NCI-H2171 (cell line): ENCODE measurements around the gene NAALADL2.
A peak's percentile ranks its signal among the peaks of the same experiment; 100 is the strongest.
"Not testable (repeated sequence)": the region's sequence is repeated elsewhere in the genome, so short reads cannot be mapped to it uniquely, and the experiment has no call there.

Experiments used
- DNase-seq: peaks from one replicate; lab custom pipeline; 2025; lab: John Stamatoyannopoulos, UW

NAALADL2 gene

GRCh38 chr3:175370426-175370825 is 511.3 kb downstream of the NAALADL2 start:
- not testable (repeated sequence) for DNase-seq

- DNase-seq: not testable (repeated sequence)
Observed at GRCh38 chr3:175371187-175371586, 512.1 kb downstream of the NAALADL2 start.

GRCh38 chr3:175374705-175375104 is 515.6 kb downstream of the NAALADL2 start:
- no peak for DNase-seq

GRCh38 chr3:175378348-175378747 is 519.2 kb downstream of the NAALADL2 start:
- DNase-seq: no peak

- DNase-seq: no peak
Observed at GRCh38 chr3:175381685-175382084, 522.6 kb downstream of the NAALADL2 start.

- no peak for DNase-seq
Observed at GRCh38 chr3:175383371-175383770, 524.2 kb downstream of the NAALADL2 start.

- DNase-seq: no peak
Observed at GRCh38 chr3:175383813-175384212, 524.7 kb downstream of the NAALADL2 start.

GRCh38 chr3:175384569-175384968 is 525.4 kb downstream of the NAALADL2 start:
- no peak for DNase-seq

GRCh38 chr3:175386630-175387029 is 527.5 kb downstream of the NAALADL2 start:
- DNase-seq: no peak

- no peak for DNase-seq
Observed at GRCh38 chr3:175389560-175389959, 530.4 kb downstream of the NAALADL2 start.

GRCh38 chr3:175391601-175392000 is 532.5 kb downstream of the NAALADL2 start:
- DNase-seq: no peak

GRCh38 chr3:175392653-175393052 is 533.5 kb downstream of the NAALADL2 start:
- no peak for DNase-seq

GRCh38 chr3:175397372-175397771 is 538.2 kb downstream of the NAALADL2 start:
- DNase-seq: no peak

GRCh38 chr3:175398676-175399075 is 539.5 kb downstream of the NAALADL2 start:
- no peak for DNase-seq

- DNase-seq: peak; percentile 18
Observed at GRCh38 chr3:175399156-175399840, 540.2 kb downstream of the NAALADL2 start.

GRCh38 chr3:175404027-175404426 is 544.9 kb downstream of the NAALADL2 start:
- DNase-seq: no peak

GRCh38 chr3:175404621-175405020 is 545.5 kb downstream of the NAALADL2 start:
- no peak for DNase-seq

GRCh38 chr3:175410251-175410650 is 551.1 kb downstream of the NAALADL2 start:
- DNase-seq: no peak

GRCh38 chr3:175411405-175411804 is 552.3 kb downstream of the NAALADL2 start:
- DNase-seq: no peak

- DNase-seq: no peak
Observed at GRCh38 chr3:175411946-175412345, 552.8 kb downstream of the NAALADL2 start.

- no peak for DNase-seq
Observed at GRCh38 chr3:175413926-175414325, 554.8 kb downstream of the NAALADL2 start.

- no peak for DNase-seq
Observed at GRCh38 chr3:175416600-175416999, 557.5 kb downstream of the NAALADL2 start.

GRCh38 chr3:175417426-175417825 is 558.3 kb downstream of the NAALADL2 start:
- DNase-seq: no peak

- DNase-seq: no peak
Observed at GRCh38 chr3:175421902-175422301, 562.8 kb downstream of the NAALADL2 start.
